Measurements from ENCODE around the gene ANO5. TPM values are rescaled to one million over a fixed set of nuclear protein-coding genes. Genes with fewer than 3 reads are reported as not detected.
A peak's percentile ranks its signal among the peaks of the same experiment; 100 is the strongest.

The ANO5 gene
- total and polyA plus RNA-seq, 9 donors: 6.5 to 19.6 (median 9.9) TPM

GRCh38 chr11:22194907-22195306 is 2.0 kb downstream of the ANO5 start:
- H3K4me1 ChIP-seq (ENCODE audit: control insufficient read depth, insufficient read depth, low read length): peaks cover 17% of the 10 kb centered on the region
- no peak overlapping the region for H3K4me3 ChIP-seq (ENCODE audit: low read length)
- no peaks in the 10 kb centered on the region for H3K9me3 ChIP-seq (replicated peaks; ENCODE audit: control insufficient read depth, low read depth, low read length)
- no peak for DNase-seq
- H3K27ac ChIP-seq (ENCODE audit: low read length): no peak overlapping the region
- H3K36me3 ChIP-seq (ENCODE audit: control insufficient read depth, insufficient read depth, low read length): no peaks in the 10 kb centered on the region
- no CpG with 5 or more reads among the region's 2 CpGs for WGBS (ENCODE audit: insufficient coverage)
- H3K27me3 ChIP-seq (ENCODE audit: control insufficient read depth, insufficient read depth, low read length): peaks cover 15% of the 10 kb centered on the region

GRCh38 chr11:22197139-22198005 is 4.5 kb downstream of the ANO5 start:
- Histone ChIP-seq H3K9me3 (replicated peaks; ENCODE audit: control insufficient read depth, low read depth, low read length) (no peaks in the 10 kb centered on the region), H3K4me3 (ENCODE audit: low read length) (no peak overlapping the region), H3K4me1 (ENCODE audit: control insufficient read depth, insufficient read depth, low read length) (peaks cover 15% of the 10 kb centered on the region), H3K27me3 (ENCODE audit: control insufficient read depth, insufficient read depth, low read length) (peaks cover 13% of the 10 kb centered on the region), H3K27ac (ENCODE audit: low read length) (peak overlapping the region; percentile 57), H3K36me3 (ENCODE audit: control insufficient read depth, insufficient read depth, low read length) (no peaks in the 10 kb centered on the region)
- peak; percentile 2 for DNase-seq
- WGBS (ENCODE audit: insufficient coverage): no CpG with 5 or more reads among the region's 4 CpGs

DNA sequence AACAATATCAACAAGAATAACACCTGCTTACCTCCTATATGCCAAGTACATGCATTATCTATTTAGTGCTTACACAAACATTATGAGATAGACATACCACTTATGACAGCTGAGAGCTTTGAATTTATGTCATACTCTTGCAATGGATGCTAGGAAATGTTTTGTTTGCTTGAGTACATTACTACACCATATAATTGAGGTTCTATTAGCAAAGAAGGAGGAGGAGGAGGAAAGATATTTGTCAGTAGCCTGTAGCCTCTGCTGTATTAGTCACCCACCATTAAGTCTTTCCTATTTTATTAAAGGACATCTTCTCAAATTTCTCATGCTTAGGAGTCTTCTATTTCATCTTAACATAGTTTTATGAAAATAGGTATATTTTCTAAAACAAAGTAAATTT is 6.4 kb downstream of the ANO5 start:
- peaks cover 5% of the 10 kb centered on the region for H3K4me1 ChIP-seq (ENCODE audit: control insufficient read depth, insufficient read depth, low read length)
- DNase-seq: no peak
- H3K27me3 ChIP-seq (ENCODE audit: control insufficient read depth, insufficient read depth, low read length): no peaks in the 10 kb centered on the region
- H3K36me3 ChIP-seq (ENCODE audit: control insufficient read depth, insufficient read depth, low read length): no peaks in the 10 kb centered on the region
- no peak overlapping the region for H3K27ac ChIP-seq (ENCODE audit: low read length)
- no peak overlapping the region for H3K4me3 ChIP-seq (ENCODE audit: low read length)
- no peaks in the 10 kb centered on the region for H3K9me3 ChIP-seq (replicated peaks; ENCODE audit: control insufficient read depth, low read depth, low read length)

- Histone ChIP-seq H3K36me3 (ENCODE audit: control insufficient read depth, insufficient read depth, low read length) (no peaks in the 10 kb centered on the region), H3K4me1 (ENCODE audit: control insufficient read depth, insufficient read depth, low read length) (no peaks in the 10 kb centered on the region), H3K9me3 (replicated peaks; ENCODE audit: control insufficient read depth, low read depth, low read length) (no peaks in the 10 kb centered on the region), H3K27me3 (ENCODE audit: control insufficient read depth, insufficient read depth, low read length) (no peaks in the 10 kb centered on the region), H3K27ac (ENCODE audit: low read length) (no peak overlapping the region), H3K4me3 (ENCODE audit: low read length) (no peak overlapping the region)
- whole genome bisulfite sequencing (ENCODE audit: insufficient coverage): no CpG with 5 or more reads among the region's 4 CpGs
- DNase-seq: no peak
Measured at GRCh38 chr11:22203281-22203680, 10.4 kb downstream of the ANO5 start.

GRCh38 chr11:22207162-22207561 is 14.3 kb downstream of the ANO5 start:
- no peaks in the 10 kb centered on the region for H3K36me3 ChIP-seq (ENCODE audit: control insufficient read depth, insufficient read depth, low read length)
- no peak for DNase-seq
- H3K9me3 ChIP-seq (replicated peaks; ENCODE audit: control insufficient read depth, low read depth, low read length): no peaks in the 10 kb centered on the region
- H3K27ac ChIP-seq (ENCODE audit: low read length): no peak overlapping the region
- H3K27me3 ChIP-seq (ENCODE audit: control insufficient read depth, insufficient read depth, low read length): no peaks in the 10 kb centered on the region
- no peaks in the 10 kb centered on the region for H3K4me1 ChIP-seq (ENCODE audit: control insufficient read depth, insufficient read depth, low read length)
- H3K4me3 ChIP-seq (ENCODE audit: low read length): no peak overlapping the region

DNA sequence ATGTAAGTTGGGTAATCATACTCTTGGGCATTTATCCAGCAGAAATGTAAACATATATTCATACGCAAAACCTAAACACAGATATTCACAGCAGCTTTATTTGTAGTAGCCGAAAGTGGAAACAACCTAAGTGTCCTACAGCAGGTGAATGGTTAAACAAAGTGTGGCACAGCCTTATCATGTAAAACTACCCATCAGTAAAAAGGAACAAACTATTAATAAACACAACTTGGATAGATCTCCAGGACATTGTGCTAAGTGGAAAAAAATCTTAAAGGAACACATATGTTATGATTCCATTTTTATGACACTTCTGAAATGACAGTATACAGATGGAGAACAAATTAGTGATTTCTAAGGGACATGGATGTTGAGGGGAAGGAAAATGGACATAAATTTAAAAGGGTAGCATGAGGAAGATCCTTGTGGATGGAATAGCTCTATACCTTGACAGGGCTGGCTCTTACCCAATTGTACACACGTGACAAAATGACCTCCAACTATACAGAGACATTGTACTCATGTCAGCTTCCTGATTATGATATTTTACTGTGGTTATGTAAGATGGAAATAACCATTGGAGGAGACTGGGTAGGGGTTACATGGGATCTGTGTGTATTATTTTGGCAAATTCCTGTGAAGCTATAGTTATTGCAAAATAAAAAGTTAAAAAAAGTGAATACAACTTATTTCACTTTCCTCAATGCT is 15.4 kb downstream of the ANO5 start:
- no CpG with 5 or more reads among the region's 3 CpGs for WGBS (ENCODE audit: insufficient coverage)
- no peaks in the 10 kb centered on the region for H3K27me3 ChIP-seq (ENCODE audit: control insufficient read depth, insufficient read depth, low read length)

DNA sequence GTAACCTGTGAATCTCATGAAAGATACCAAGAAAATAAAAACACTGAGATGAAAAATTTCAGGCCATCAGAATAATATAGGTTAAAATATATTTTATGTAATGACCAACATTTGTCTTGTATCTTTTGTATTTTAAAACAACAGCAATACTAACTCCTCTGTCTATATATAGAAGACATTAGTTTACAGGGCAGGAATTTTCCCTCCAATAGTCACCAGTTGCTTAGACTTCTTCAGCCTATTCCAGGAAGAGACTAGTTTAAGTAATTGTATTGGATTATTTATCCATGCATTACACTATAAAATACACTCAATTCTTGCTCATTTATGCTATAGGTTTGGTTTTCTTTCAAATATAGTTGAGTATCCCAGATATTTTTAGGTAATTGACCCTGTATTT is 24.1 kb downstream of the ANO5 start:
- Histone ChIP-seq H3K4me3 (ENCODE audit: low read length) (no peak overlapping the region), H3K27me3 (ENCODE audit: control insufficient read depth, insufficient read depth, low read length) (no peaks in the 10 kb centered on the region), H3K9me3 (replicated peaks; ENCODE audit: control insufficient read depth, low read depth, low read length) (no peaks in the 10 kb centered on the region), H3K27ac (ENCODE audit: low read length) (no peak overlapping the region), H3K36me3 (ENCODE audit: control insufficient read depth, insufficient read depth, low read length) (no peaks in the 10 kb centered on the region), H3K4me1 (ENCODE audit: control insufficient read depth, insufficient read depth, low read length) (no peaks in the 10 kb centered on the region)
- DNase-seq: no peak

More for the DNA sequence above, 15.4 kb downstream of the ANO5 start:
- H3K4me1 ChIP-seq (ENCODE audit: control insufficient read depth, insufficient read depth, low read length): no peaks in the 10 kb centered on the region
- no peak overlapping the region for H3K4me3 ChIP-seq (ENCODE audit: low read length)
- DNase-seq: no peak
- H3K27ac ChIP-seq (ENCODE audit: low read length): no peak overlapping the region
- no peaks in the 10 kb centered on the region for H3K9me3 ChIP-seq (replicated peaks; ENCODE audit: control insufficient read depth, low read depth, low read length)
- H3K36me3 ChIP-seq (ENCODE audit: control insufficient read depth, insufficient read depth, low read length): no peaks in the 10 kb centered on the region

- Histone ChIP-seq H3K36me3 (ENCODE audit: control insufficient read depth, insufficient read depth, low read length) (no peaks in the 10 kb centered on the region), H3K4me3 (ENCODE audit: low read length) (no peak overlapping the region), H3K4me1 (ENCODE audit: control insufficient read depth, insufficient read depth, low read length) (no peaks in the 10 kb centered on the region), H3K27me3 (ENCODE audit: control insufficient read depth, insufficient read depth, low read length) (no peaks in the 10 kb centered on the region), H3K9me3 (replicated peaks; ENCODE audit: control insufficient read depth, low read depth, low read length) (no peaks in the 10 kb centered on the region), H3K27ac (ENCODE audit: low read length) (no peak overlapping the region)
- DNase-seq: no peak
- WGBS (ENCODE audit: insufficient coverage): no CpG with 5 or more reads among the region's 3 CpGs
Measured at GRCh38 chr11:22221143-22221542, 28.3 kb downstream of the ANO5 start.

DNA sequence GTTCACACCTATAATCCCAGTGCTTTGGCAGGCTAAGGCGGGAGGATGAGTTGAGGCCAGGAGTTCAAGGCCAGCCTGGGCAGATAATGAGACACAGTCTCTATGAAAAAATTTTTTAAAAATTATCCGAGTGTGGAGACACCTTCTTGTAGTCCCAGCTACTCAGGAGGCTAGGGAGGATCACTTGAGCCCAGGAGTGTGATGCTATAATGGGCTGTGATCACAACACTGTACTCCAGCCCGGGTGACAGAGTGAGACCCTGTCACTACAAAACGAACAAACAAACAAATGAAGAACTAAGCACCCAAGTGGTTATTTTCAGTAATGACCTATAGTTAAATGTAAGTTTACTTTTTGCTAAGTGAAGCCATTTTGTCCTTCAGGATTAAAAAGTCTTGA is 32.3 kb downstream of the ANO5 start:
- no peaks in the 10 kb centered on the region for H3K9me3 ChIP-seq (replicated peaks; ENCODE audit: control insufficient read depth, low read depth, low read length)
- 86% methylated on average over 1 of the region's 4 CpGs for WGBS (ENCODE audit: insufficient coverage)
- H3K4me3 ChIP-seq (ENCODE audit: low read length): no peak overlapping the region
- H3K4me1 ChIP-seq (ENCODE audit: control insufficient read depth, insufficient read depth, low read length): no peaks in the 10 kb centered on the region
- H3K36me3 ChIP-seq (ENCODE audit: control insufficient read depth, insufficient read depth, low read length): no peaks in the 10 kb centered on the region
- H3K27ac ChIP-seq (ENCODE audit: low read length): no peak overlapping the region
- H3K27me3 ChIP-seq (ENCODE audit: control insufficient read depth, insufficient read depth, low read length): no peaks in the 10 kb centered on the region
- no peak for DNase-seq

DNA sequence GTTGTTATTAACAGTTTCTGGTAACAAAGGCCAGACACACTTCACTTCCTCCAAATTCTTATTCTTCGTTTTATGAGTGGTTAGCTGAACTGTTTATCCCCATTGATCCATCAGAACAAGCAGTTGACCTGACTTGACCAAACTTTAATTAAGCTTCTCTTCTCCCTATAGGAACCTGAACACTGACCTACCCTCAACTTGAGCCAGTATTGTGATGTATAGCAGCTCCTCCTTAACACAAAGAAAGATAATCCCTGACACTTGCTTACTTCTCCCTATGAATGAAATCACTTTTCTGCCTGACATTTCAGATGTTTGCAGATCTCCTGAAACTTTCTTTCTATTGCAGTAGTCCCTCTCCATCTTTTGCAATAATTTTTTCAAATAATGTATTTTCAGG is 41.9 kb downstream of the ANO5 start:
- Histone ChIP-seq H3K4me3 (ENCODE audit: low read length) (no peak overlapping the region), H3K9me3 (replicated peaks; ENCODE audit: control insufficient read depth, low read depth, low read length) (no peaks in the 10 kb centered on the region), H3K36me3 (ENCODE audit: control insufficient read depth, insufficient read depth, low read length) (no peaks in the 10 kb centered on the region), H3K27me3 (ENCODE audit: control insufficient read depth, insufficient read depth, low read length) (no peaks in the 10 kb centered on the region), H3K4me1 (ENCODE audit: control insufficient read depth, insufficient read depth, low read length) (no peaks in the 10 kb centered on the region), H3K27ac (ENCODE audit: low read length) (no peak overlapping the region)
- WGBS (ENCODE audit: insufficient coverage): no CpG with 5 or more reads among the region's 1 CpG
- no peak for DNase-seq

Measured in muscle of leg (tissue), 11 donors.